Measurements from ENCODE around the gene RAD51B.

RAD51B gene

DNA sequence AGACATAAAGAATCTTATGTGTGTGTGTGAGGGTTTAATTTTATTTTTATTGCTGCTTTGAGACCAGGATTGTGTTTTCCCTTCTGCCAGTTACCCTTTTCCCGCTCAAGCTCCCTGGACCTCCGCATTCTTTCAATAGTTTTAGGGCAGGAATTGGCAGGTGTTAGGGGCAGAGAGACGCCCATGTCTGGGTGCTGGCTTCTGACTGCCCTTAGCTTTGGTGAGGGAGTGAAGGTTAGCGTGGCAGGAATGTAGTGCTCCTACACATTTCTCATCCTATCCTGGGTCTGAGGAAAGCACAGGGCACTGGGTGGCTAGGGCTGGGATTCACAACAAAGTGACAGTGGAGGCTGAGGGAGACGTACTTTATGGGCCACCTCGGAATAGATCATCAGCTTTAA lies 545.2 kb downstream of the RAD51B start:
- H3K4me3 ChIP-seq (ENCODE audit: low read depth, low read length), result no peak overlapping the region
- DNase-seq (ENCODE audit: low read depth, low spot score), result no peak
- TF ChIP-seq, protein P1, sequence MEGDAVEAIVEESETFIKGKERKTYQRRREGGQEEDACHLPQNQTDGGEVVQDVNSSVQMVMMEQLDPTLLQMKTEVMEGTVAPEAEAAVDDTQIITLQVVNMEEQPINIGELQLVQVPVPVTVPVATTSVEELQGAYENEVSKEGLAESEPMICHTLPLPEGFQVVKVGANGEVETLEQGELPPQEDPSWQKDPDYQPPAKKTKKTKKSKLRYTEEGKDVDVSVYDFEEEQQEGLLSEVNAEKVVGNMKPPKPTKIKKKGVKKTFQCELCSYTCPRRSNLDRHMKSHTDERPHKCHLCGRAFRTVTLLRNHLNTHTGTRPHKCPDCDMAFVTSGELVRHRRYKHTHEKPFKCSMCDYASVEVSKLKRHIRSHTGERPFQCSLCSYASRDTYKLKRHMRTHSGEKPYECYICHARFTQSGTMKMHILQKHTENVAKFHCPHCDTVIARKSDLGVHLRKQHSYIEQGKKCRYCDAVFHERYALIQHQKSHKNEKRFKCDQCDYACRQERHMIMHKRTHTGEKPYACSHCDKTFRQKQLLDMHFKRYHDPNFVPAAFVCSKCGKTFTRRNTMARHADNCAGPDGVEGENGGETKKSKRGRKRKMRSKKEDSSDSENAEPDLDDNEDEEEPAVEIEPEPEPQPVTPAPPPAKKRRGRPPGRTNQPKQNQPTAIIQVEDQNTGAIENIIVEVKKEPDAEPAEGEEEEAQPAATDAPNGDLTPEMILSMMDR (IDR thresholded peaks at IDR 0.05; ENCODE audit: low read depth, low read length), result no peak
- in situ Hi-C loops (cut with HindIII; ENCODE audit: low sequenced_read_pairs), result no loop called here

DNA sequence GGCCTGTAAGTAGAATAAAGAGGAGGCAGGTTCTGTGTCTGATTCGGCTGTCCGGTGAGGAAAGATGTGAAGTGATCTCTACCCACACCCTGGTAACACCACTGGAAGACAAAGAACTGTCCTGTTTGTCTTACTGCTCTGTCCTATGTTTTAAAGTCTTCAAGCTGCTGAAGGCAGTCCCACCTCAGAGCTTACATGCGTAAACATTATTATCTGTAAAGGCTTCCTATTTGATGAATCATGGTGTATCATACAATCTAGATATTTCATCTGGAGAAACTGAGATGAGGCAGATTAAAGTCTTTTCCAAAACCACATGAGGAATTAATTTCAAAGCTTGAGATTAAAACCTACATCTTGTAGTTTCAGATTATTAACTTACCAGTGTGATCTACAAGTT lies 545.6 kb downstream of the RAD51B start:
- peak; percentile 75 for DNase-seq (ENCODE audit: low read depth, low spot score)
- no peak overlapping the region for H3K4me3 ChIP-seq (ENCODE audit: low read depth, low read length)
- in situ Hi-C loops (cut with HindIII; ENCODE audit: low sequenced_read_pairs), result no loop called here
- TF ChIP-seq, protein P1 (IDR thresholded peaks at IDR 0.05; ENCODE audit: low read depth, low read length), result no peak

DNA sequence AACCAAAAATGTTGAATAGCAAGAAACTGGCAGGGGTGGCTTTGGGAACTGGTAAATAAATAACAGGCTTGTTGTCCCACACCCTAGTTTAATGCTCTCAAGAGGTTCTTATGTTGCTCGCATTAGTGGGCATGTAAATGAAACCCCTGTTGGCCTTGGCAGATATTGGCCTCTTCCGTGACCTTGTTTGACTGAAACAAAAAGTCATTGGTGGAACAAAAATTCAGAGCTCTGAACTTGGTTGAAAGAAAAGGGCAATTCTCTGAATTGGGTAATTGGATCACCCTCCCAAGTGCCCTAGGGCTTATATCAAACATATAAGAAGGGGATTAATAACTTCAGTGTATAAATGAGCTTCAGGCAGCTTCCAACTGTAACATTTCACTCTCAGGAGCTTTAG lies 547.1 kb downstream of the RAD51B start:
- no peak for DNase-seq (ENCODE audit: low read depth, low spot score)
- H3K4me3 ChIP-seq (ENCODE audit: low read depth, low read length), result no peak overlapping the region
- TF ChIP-seq, protein P1 (IDR thresholded peaks at IDR 0.05; ENCODE audit: low read depth, low read length), result no peak
- in situ Hi-C loops (cut with HindIII; ENCODE audit: low sequenced_read_pairs), result no loop called here

DNA sequence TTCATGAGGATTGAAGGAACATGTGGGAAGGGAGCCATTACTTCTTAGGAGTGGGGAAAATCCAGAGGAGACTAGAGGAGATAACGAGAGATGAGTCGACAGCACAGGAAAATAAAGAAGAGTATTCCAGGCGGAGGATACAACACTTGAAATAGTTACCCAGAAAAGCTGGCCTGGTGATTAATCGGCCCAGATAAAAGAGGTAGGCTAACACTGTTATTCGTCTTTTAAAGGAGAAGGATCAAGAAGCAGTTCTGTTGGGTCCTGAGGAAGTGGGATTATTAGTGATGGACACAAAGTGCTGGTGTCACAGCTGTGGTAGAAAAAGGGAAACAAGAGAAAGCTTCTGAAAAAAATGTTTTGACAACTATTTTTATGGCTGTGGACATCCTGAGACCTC lies 548.0 kb downstream of the RAD51B start:
- TF ChIP-seq, protein P1 (IDR thresholded peaks at IDR 0.05; ENCODE audit: low read depth, low read length), result no peak
- no peak overlapping the region for H3K4me3 ChIP-seq (ENCODE audit: low read depth, low read length)
- DNase-seq (ENCODE audit: low read depth, low spot score), result no peak
- in situ Hi-C loops (cut with HindIII; ENCODE audit: low sequenced_read_pairs), result no loop called here

DNA sequence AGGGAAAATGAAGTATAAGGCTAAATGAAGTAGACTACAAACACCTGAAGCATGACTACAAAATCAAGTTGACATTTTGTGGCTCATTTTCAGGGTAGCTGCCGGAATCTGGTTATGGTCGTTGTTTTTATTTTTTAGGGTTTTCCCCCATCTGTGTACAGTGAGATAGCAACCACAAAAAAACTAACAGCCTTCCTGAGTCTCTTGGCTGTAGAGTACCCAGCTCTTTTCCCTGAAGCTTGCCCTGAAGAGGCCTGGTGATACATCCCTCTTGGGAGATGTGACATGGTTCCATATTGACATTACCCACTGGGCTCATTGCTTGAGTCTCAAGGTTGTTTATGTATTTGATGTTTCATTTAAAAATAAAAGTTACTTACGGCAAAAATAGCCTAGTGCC lies 549.3 kb downstream of the RAD51B start:
- H3K4me3 ChIP-seq (ENCODE audit: low read depth, low read length), result no peak overlapping the region
- DNase-seq (ENCODE audit: low read depth, low spot score), result no peak
- TF ChIP-seq, protein P1 (IDR thresholded peaks at IDR 0.05; ENCODE audit: low read depth, low read length), result no peak
- in situ Hi-C loops (cut with HindIII; ENCODE audit: low sequenced_read_pairs), result no loop called here

DNA sequence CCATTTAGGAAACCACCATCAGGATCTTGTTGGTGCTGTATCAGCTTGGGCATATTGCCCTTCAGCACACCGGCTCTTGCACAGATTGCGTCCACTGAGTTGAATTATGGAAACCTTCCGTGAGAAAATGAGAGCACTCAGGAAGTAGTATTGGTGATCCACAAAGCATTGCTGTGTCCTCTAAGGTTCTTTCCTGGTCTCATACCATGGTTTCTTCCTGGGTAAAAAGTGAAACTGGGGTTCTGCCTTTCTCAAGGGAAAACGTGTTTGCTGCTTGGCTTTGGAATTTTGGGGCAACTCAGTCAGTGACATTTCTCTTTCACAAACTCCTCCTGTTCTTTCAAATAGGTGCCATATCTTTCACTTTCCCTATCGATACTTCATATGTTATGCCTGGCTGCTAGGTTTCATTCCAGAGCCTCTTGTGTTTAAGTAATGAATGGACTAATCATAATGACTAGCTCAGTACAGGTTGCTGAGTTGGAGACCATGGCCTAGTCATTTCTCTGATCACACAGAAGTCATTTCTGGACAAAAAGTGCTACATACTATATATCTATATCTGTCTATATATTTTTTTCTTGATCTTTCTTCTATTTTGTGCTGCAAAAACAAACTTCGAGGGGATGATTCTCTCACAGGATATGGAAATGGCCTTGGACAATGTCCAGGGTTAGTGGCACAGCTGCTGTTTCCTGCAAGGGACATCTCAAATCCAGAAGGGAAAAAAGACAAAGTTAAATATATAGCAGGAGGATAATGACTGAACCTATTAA lies 549.9 kb downstream of the RAD51B start:
- TF ChIP-seq, protein P1 (IDR thresholded peaks at IDR 0.05; ENCODE audit: low read depth, low read length), result no peak
- H3K4me3 ChIP-seq (ENCODE audit: low read depth, low read length), result no peak overlapping the region
- in situ Hi-C loops (cut with HindIII; ENCODE audit: low sequenced_read_pairs), result no loop called here
- no peak for DNase-seq (ENCODE audit: low read depth, low spot score)
